Measurements from ENCODE around the gene ZFAND3. TPM values are rescaled to one million over a fixed set of nuclear protein-coding genes. Genes with fewer than 3 reads are reported as not detected.

Gene ZFAND3
- polyA plus RNA-seq, 1 donor (not counting 4 experiments of a cell fraction or from before 2014, with no cell fraction given) = 19.6 TPM

DNA sequence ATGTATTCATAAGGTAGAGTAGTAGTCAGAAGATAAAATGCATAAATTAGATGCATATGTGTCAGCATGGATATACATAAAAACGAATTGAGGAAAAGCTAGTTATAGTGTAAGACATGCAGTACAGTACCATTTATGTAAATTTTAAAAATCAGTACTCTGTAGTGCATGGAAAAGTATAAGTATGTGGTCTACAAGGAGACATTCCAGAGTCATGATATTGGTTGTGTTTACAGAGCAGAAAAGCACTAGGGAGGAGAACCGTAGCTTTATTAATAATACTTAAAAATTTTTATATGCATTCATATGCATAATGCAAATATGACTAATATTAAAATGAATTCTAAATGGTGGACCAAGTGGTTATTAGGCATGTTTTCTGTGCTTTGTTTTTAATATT lies 220.0 kb downstream of the ZFAND3 start:
- no peak for FAIRE-seq
- dilution Hi-C loops (cut with MboI; ENCODE audit: extremely low pct_ligation_motif_present, low sequenced_read_pairs) = no loop called here
- Histone ChIP-seq H3K36me3 (ENCODE audit: control insufficient read depth in 2 of 2, extremely low read depth in 1 of 2, insufficient read depth in 2 of 2, low read length in 2 of 2) (no peaks in the 10 kb centered on the region), H3K4me1 (ENCODE audit: control insufficient read depth, extremely low read depth, insufficient read depth, low read length) (no peaks in the 10 kb centered on the region), H3K79me2 (ENCODE audit: control insufficient read depth, insufficient read depth, low read length) (peaks cover 38% of the 10 kb centered on the region), H4K20me1 (ENCODE audit: control insufficient read depth, extremely low read depth, insufficient read depth, low read length) (peaks cover 3% of the 10 kb centered on the region), H3K9ac (ENCODE audit: control insufficient read depth, extremely low read depth, insufficient read depth, low read length) (no peak overlapping the region), H3K9me3 (ENCODE audit: control insufficient read depth, low read depth, low read length) (no peaks in the 10 kb centered on the region), H3K9me1 (ENCODE audit: control insufficient read depth, extremely low read depth, insufficient read depth, low read length) (peaks cover 2% of the 10 kb centered on the region), H3K27ac (ENCODE audit: control insufficient read depth, insufficient read depth, low read length) (no peak overlapping the region), H2AFZ (ENCODE audit: control insufficient read depth, low read length) (no peak overlapping the region), H3K27me3 (ENCODE audit: control insufficient read depth, extremely low read depth, insufficient read depth, low read length) (no peaks in the 10 kb centered on the region), H3K4me2 (ENCODE audit: control insufficient read depth, extremely low read depth, insufficient read depth, low read depth, low read length) (no peak overlapping the region), H3K4me3 (ENCODE audit: control insufficient read depth in 2 of 3, extremely low read depth in 1 of 3, insufficient read depth in 2 of 3, low read depth in 1 of 3, low read length in 3 of 3) (no peak overlapping the region)
- no peak for TF ChIP-seq EZH2 (IDR thresholded peaks at IDR 0.05; ENCODE audit: low read length)
- TF ChIP-seq CTCF (optimal IDR thresholded peaks at IDR 0.05 in 1 of 3, IDR thresholded peaks at IDR 0.05 in 1 of 3, conservative IDR thresholded peaks at IDR 0.05 in 1 of 3; ENCODE audit: extremely low read depth in 1 of 3, insufficient read depth in 2 of 3, low read length in 3 of 3) = no peak
- DNase-seq (ENCODE audit: low read depth, low spot score) = no peak

GRCh38 chr6:38040254-38040653 lies 220.7 kb downstream of the ZFAND3 start:
- no peak for DNase-seq (ENCODE audit: low read depth, low spot score)
- H3K4me1 ChIP-seq (ENCODE audit: control insufficient read depth, extremely low read depth, insufficient read depth, low read length) = no peaks in the 10 kb centered on the region
- no peak overlapping the region for H3K4me2 ChIP-seq (ENCODE audit: control insufficient read depth, extremely low read depth, insufficient read depth, low read depth, low read length)
- H3K9me1 ChIP-seq (ENCODE audit: control insufficient read depth, extremely low read depth, insufficient read depth, low read length) = peaks cover 2% of the 10 kb centered on the region
- H4K20me1 ChIP-seq (ENCODE audit: control insufficient read depth, extremely low read depth, insufficient read depth, low read length) = peaks cover 3% of the 10 kb centered on the region
- H3K79me2 ChIP-seq (ENCODE audit: control insufficient read depth, insufficient read depth, low read length) = peaks cover 33% of the 10 kb centered on the region
- dilution Hi-C loops (cut with MboI; ENCODE audit: extremely low pct_ligation_motif_present, low sequenced_read_pairs) = no loop called here
- no peak overlapping the region for H3K4me3 ChIP-seq (ENCODE audit: control insufficient read depth in 2 of 3, extremely low read depth in 1 of 3, insufficient read depth in 2 of 3, low read depth in 1 of 3, low read length in 3 of 3)
- no peaks in the 10 kb centered on the region for H3K9me3 ChIP-seq (ENCODE audit: control insufficient read depth, low read depth, low read length)
- H2AFZ ChIP-seq (ENCODE audit: control insufficient read depth, low read length) = no peak overlapping the region
- FAIRE-seq = no peak
- no peak overlapping the region for H3K27ac ChIP-seq (ENCODE audit: control insufficient read depth, insufficient read depth, low read length)
- TF ChIP-seq CTCF (optimal IDR thresholded peaks at IDR 0.05 in 1 of 3, IDR thresholded peaks at IDR 0.05 in 1 of 3, conservative IDR thresholded peaks at IDR 0.05 in 1 of 3; ENCODE audit: extremely low read depth in 1 of 3, insufficient read depth in 2 of 3, low read length in 3 of 3) (no peak), EZH2 (IDR thresholded peaks at IDR 0.05; ENCODE audit: low read length) (no peak)
- no peaks in the 10 kb centered on the region for H3K27me3 ChIP-seq (ENCODE audit: control insufficient read depth, extremely low read depth, insufficient read depth, low read length)
- no peak overlapping the region for H3K9ac ChIP-seq (ENCODE audit: control insufficient read depth, extremely low read depth, insufficient read depth, low read length)
- H3K36me3 ChIP-seq (ENCODE audit: control insufficient read depth in 2 of 2, extremely low read depth in 1 of 2, insufficient read depth in 2 of 2, low read length in 2 of 2) = no peaks in the 10 kb centered on the region

Measured in keratinocyte (primary cell).